ENCODE results near the gene NUP37.

DNA sequence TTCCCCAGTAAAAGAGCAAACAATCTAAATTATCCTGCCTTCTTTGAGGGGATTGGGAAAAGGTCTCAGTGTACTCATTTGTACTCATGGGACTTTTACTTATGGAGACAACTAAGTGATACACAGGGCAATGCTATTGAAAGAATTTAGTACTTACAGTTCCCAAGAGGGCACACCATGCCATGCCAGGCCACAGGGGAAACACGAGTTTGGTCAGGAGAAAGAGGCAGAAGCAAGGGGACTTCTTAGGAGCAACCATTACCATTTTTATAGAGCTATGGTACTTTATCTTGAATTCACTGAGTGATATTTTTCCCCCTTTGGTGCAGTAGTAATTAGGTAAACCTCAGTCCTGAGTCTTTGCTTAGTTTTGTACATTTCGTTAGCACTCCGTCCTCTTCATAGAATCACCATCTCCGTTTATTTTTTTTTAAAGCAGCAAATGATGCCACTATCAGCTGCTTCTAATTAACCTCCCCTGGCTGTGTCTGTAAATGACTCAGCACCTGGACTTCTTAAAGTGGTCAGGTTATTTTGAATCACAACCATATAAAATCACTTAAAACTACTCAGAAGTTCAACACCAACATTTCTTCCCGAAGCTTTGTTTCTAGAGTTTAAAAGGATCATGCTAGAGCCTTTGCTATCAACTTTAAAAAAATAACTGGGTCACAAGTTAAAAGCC lies 52.2 kb downstream of the NUP37 start:
- TF ChIP-seq, protein P1, sequence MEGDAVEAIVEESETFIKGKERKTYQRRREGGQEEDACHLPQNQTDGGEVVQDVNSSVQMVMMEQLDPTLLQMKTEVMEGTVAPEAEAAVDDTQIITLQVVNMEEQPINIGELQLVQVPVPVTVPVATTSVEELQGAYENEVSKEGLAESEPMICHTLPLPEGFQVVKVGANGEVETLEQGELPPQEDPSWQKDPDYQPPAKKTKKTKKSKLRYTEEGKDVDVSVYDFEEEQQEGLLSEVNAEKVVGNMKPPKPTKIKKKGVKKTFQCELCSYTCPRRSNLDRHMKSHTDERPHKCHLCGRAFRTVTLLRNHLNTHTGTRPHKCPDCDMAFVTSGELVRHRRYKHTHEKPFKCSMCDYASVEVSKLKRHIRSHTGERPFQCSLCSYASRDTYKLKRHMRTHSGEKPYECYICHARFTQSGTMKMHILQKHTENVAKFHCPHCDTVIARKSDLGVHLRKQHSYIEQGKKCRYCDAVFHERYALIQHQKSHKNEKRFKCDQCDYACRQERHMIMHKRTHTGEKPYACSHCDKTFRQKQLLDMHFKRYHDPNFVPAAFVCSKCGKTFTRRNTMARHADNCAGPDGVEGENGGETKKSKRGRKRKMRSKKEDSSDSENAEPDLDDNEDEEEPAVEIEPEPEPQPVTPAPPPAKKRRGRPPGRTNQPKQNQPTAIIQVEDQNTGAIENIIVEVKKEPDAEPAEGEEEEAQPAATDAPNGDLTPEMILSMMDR (IDR thresholded peaks at IDR 0.05): no peak
- TF ChIP-seq EZH2 (IDR thresholded peaks at IDR 0.05; ENCODE audit: borderline replicate concordance, insufficient read depth, low read depth, low read length, poor library complexity, severe bottlenecking): no peak
